Measurements from ENCODE around the gene SBNO2. TPM values are rescaled to one million over a fixed set of nuclear protein-coding genes. Genes with fewer than 3 reads are reported as not detected.

Gene SBNO2
- total and polyA plus RNA-seq, 9 of the 15 experiments (the other 6 are each of a cell fraction or from before 2014, with no cell fraction given): 0.01 to 46.2 (median 6.7) TPM

GRCh38 chr19:1136201-1136600, 37.9 kb downstream of the SBNO2 start (continued):
- no peak for TF ChIP-seq CTCFL (IDR thresholded peaks at IDR 0.05; ENCODE audit: borderline replicate concordance, insufficient read depth, low read depth, low read length, poor library complexity, severe bottlenecking)
- no peak for TF ChIP-seq RBM15 (IDR thresholded peaks at IDR 0.05; ENCODE audit: insufficient read depth, low read length)
- no peak for TF ChIP-seq CBX2 (IDR thresholded peaks at IDR 0.05; ENCODE audit: insufficient read depth, low read length, poor library complexity, severe bottlenecking)
- no peak for TF ChIP-seq TSHZ1 (CRISPR knock-in tag; IDR thresholded peaks at IDR 0.05)
- TF ChIP-seq DIDO1 (tag; IDR thresholded peaks at IDR 0.05; ENCODE audit: low read depth): no peak
- no peak for TF ChIP-seq ZKSCAN3 (CRISPR knock-in tag; IDR thresholded peaks at IDR 0.05)
- TF ChIP-seq SMAD4 (CRISPR knock-in tag; conservative IDR thresholded peaks at IDR 0.05): no peak
